ENCODE data around the gene NEK11.

GRCh38 chr3:131397889-131398288 lies 371.2 kb downstream of the NEK11 start:
- TF ChIP-seq, protein P1, sequence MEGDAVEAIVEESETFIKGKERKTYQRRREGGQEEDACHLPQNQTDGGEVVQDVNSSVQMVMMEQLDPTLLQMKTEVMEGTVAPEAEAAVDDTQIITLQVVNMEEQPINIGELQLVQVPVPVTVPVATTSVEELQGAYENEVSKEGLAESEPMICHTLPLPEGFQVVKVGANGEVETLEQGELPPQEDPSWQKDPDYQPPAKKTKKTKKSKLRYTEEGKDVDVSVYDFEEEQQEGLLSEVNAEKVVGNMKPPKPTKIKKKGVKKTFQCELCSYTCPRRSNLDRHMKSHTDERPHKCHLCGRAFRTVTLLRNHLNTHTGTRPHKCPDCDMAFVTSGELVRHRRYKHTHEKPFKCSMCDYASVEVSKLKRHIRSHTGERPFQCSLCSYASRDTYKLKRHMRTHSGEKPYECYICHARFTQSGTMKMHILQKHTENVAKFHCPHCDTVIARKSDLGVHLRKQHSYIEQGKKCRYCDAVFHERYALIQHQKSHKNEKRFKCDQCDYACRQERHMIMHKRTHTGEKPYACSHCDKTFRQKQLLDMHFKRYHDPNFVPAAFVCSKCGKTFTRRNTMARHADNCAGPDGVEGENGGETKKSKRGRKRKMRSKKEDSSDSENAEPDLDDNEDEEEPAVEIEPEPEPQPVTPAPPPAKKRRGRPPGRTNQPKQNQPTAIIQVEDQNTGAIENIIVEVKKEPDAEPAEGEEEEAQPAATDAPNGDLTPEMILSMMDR (IDR thresholded peaks at IDR 0.05 in 8 of 11, conservative IDR thresholded peaks at IDR 0.05 in 3 of 11) = no peak
- no peak for TF ChIP-seq POLR2AphosphoS5 (IDR thresholded peaks at IDR 0.05)
